HG02571 (cell line): Measurements from ENCODE around the gene PCDHGA7.
"Not testable (repeated sequence)": the region's sequence is repeated elsewhere in the genome, so short reads cannot be mapped to it uniquely, and the experiment has no call there.

ENCODE experiments used
- ATAC-seq: cut with Tn5 transposase; IDR thresholded peaks from one replicate; pipeline ENCODE4 v1.9.1; 2021; ENCODE audit warnings: mild to moderate bottlenecking, moderate library complexity; ENCODE audit not compliant: unreplicated experiment

PCDHGA7 gene

GRCh38 chr5:141366016-141366896, 16.3 kb upstream of the PCDHGA7 start:
- ATAC-seq: no peak

GRCh38 chr5:141369994-141370848, 12.3 kb upstream of the PCDHGA7 start, which contains the start of gene PCDHGB3:
Gene PCDHGB3 (plus strand): TSS chr5:141370242. CDS start chr5:141370395, 153 bp downstream.
- no peak for ATAC-seq

GRCh38 chr5:141371572-141372475, 10.7 kb upstream of the PCDHGA7 start:
- no peak for ATAC-seq

GRCh38 chr5:141373673-141374317, 8.7 kb upstream of the PCDHGA7 start, which contains the start of gene PCDHGA6:
Gene PCDHGA6 (plus strand): TSS chr5:141373891. CDS start chr5:141374084, 193 bp downstream.
- ATAC-seq: no peak

GRCh38 chr5:141374627-141375026, 7.9 kb upstream of the PCDHGA7 start:
- ATAC-seq: no peak

GRCh38 chr5:141375444-141376155, 6.9 kb upstream of the PCDHGA7 start:
- not testable (repeated sequence) for ATAC-seq

GRCh38 chr5:141383345-141383744, 803 bp downstream of the PCDHGA7 start:
- ATAC-seq: no peak

GRCh38 chr5:141384471-141385267, 2.1 kb downstream of the PCDHGA7 start:
- ATAC-seq: no peak

- ATAC-seq: peak; percentile 88
Observed at GRCh38 chr5:141387557-141388311, 5.2 kb downstream of the PCDHGA7 start, which contains the start of gene PCDHGB4. Gene PCDHGB4 (plus strand): TSS chr5:141387698. CDS start chr5:141387885, 187 bp downstream.

GRCh38 chr5:141388661-141389060, 6.1 kb downstream of the PCDHGA7 start:
- no peak for ATAC-seq

GRCh38 chr5:141389153-141390042, 6.9 kb downstream of the PCDHGA7 start:
- ATAC-seq: no peak

- no peak for ATAC-seq
Observed at GRCh38 chr5:141392429-141393198, 10.1 kb downstream of the PCDHGA7 start, which contains the start of gene PCDHGA8. Gene PCDHGA8 (plus strand): TSS chr5:141392633. CDS start chr5:141392814, 181 bp downstream.

- ATAC-seq: no peak
Observed at GRCh38 chr5:141393267-141393666, 10.7 kb downstream of the PCDHGA7 start.

- ATAC-seq: not testable (repeated sequence)
Observed at GRCh38 chr5:141394401-141395187, 12.1 kb downstream of the PCDHGA7 start.
